ENCODE results near the gene CNDP2.
A peak's percentile ranks its signal among the peaks of the same experiment; 100 is the strongest.

Gene CNDP2

DNA sequence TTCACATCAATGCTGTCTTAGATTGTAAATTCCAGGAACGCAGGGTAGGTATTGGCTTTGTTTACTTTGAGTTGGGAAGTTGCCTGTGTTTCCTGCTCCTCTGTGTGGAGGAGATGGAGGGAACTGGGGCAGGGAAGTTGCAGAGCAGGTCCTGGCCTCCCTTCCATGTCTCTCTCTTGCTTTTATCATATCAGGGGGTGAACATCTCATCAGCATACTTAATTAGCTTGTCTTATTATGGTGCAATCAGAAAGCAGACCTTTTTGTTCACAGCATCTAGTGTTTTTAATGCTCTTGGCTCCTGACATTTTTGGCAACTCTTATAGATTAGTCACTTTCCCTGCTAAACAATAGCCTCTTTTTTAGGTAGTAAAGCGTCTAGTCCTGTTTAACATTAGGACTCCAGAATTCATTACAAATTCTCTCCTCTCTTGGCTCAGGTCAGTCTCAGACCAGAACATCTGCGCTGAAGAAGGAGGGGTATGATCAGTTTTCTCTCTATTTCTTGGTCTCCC, 27.6 kb upstream of the CNDP2 start:
- TF ChIP-seq, protein P1, sequence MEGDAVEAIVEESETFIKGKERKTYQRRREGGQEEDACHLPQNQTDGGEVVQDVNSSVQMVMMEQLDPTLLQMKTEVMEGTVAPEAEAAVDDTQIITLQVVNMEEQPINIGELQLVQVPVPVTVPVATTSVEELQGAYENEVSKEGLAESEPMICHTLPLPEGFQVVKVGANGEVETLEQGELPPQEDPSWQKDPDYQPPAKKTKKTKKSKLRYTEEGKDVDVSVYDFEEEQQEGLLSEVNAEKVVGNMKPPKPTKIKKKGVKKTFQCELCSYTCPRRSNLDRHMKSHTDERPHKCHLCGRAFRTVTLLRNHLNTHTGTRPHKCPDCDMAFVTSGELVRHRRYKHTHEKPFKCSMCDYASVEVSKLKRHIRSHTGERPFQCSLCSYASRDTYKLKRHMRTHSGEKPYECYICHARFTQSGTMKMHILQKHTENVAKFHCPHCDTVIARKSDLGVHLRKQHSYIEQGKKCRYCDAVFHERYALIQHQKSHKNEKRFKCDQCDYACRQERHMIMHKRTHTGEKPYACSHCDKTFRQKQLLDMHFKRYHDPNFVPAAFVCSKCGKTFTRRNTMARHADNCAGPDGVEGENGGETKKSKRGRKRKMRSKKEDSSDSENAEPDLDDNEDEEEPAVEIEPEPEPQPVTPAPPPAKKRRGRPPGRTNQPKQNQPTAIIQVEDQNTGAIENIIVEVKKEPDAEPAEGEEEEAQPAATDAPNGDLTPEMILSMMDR (IDR thresholded peaks at IDR 0.05; ENCODE audit: extremely low read depth, insufficient read depth, missing control alignments), result no peak
- DNase-seq (ENCODE audit: low spot score), result no peak
- in situ Hi-C loops (cut with MboI; ENCODE audit: low pct_unique_long_range_greater_than_20kb, low sequenced_read_pairs, unreplicated experiment), result no loop called here

DNA sequence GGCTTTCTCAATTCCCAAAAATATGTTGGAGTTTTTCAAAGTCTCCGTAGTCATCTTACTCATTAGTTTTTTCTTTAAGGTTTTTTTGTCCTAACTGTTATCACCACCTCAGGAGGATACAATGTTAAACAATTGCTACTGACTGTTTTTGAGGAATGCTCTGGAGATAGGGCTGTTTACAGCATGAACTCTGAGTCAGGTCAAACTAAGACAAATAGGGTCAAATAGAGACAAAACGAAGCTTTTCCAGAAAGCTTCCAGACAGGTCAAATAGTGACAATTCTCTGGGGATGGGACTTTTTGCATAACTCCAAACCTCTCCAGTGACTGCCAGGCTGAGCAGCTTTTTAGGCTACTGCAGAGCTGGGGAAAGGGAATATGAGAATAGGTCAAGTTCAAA, 23.9 kb upstream of the CNDP2 start:
- TF ChIP-seq, protein P1 (IDR thresholded peaks at IDR 0.05; ENCODE audit: extremely low read depth, insufficient read depth, missing control alignments), result no peak
- in situ Hi-C loops (cut with MboI; ENCODE audit: low pct_unique_long_range_greater_than_20kb, low sequenced_read_pairs, unreplicated experiment), result no loop called here
- DNase-seq (ENCODE audit: low spot score), result no peak

DNA sequence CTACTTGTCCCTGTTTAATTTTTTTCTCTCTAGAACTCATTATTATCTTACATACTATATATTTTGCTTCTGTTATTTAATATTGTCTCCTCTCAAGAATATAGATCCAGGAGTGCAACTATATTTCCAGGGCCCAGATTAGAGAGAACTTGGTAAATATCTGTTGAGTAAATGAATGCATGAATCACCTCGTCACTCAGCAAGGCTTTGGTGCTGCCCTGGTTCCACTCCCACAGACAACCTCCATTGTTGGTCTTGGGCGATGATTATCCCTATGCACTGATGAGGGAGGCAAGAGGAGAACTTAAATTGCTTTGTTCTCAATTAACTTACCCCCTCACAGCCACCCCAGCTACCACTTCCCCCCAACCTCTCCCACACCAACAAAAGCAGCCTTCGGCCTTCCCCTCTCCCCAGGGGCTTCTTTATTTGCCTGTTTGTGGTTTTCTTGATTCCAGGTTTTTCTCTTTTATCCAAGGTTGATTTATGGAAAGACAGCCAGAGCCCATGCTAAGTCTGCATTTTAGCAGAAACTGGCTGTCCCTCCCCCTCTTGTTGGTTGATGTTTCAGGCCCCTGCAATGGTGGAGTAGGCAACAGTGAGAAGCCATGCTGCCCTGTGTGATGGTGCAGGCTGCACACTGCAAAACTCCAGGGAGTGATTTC, 22.1 kb upstream of the CNDP2 start:
- no peak for DNase-seq (ENCODE audit: low spot score)
- in situ Hi-C loops (cut with MboI; ENCODE audit: low pct_unique_long_range_greater_than_20kb, low sequenced_read_pairs, unreplicated experiment), result no loop called here
- TF ChIP-seq, protein P1 (IDR thresholded peaks at IDR 0.05; ENCODE audit: extremely low read depth, insufficient read depth, missing control alignments), result no peak

DNA sequence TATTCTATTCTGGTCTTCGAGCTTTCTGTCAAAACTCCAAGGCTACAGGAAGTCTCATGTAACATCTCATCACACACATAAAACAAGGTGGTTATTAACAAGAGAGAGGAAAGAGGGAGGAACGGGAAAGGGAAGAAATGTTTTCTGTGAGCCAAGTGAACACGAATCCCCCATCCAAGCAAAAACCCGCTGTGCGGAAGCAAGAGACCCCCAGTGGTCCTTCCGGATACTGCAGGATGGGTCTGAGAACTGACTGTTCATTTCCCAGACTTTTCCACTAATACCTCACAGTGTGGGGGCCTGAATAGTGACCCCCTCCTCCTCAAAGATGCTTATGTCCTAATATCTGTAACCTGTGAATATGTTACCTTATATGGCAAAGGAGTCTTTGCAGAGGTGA, 20.0 kb upstream of the CNDP2 start:
- TF ChIP-seq, protein P1 (IDR thresholded peaks at IDR 0.05; ENCODE audit: extremely low read depth, insufficient read depth, missing control alignments), result peak; percentile 31
- DNase-seq (ENCODE audit: low spot score), result no peak
- in situ Hi-C loops (cut with MboI; ENCODE audit: low pct_unique_long_range_greater_than_20kb, low sequenced_read_pairs, unreplicated experiment), result no loop called here

DNA sequence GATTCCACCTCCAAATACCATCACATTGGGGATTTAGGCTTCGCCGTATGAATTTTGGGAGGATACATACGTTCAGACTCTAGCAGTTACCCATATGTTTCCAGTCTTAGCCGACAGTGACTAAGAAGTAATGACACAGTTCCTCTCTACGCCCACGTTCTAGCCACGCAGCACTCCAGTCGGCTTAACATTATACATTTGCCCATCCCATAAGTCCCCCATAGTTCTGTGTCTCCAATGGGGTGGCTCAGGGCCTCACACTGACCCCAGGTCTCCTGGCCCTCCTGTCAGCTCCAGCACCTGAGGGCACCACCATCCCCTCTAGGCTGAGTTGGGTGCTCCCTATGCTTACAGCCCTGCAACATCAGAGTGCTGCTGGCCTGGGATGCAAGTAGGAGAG, 18.4 kb upstream of the CNDP2 start:
- in situ Hi-C loops (cut with MboI; ENCODE audit: low pct_unique_long_range_greater_than_20kb, low sequenced_read_pairs, unreplicated experiment), result no loop called here
- DNase-seq (ENCODE audit: low spot score), result no peak
- TF ChIP-seq, protein P1 (IDR thresholded peaks at IDR 0.05; ENCODE audit: extremely low read depth, insufficient read depth, missing control alignments), result no peak

DNA sequence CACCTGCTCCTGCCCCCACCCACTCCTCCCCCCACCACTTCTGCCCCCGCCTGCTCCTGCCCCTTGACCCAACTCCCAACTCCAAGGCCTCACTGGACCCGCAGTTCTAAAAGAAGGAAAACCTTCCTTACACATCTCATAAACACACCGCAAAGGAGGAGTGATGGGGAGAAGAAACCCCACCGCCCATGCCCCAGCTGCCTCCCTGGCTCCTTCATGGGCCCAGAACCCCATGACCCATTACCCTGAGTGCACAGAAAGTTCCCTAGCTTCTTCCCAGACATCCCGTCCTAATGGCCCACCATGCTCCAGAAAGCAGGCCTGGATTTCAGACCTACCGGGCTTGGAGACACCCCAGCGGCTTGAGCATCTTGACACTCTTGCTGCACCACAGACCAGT, 17.8 kb upstream of the CNDP2 start:
- DNase-seq (ENCODE audit: low spot score), result no peak
- in situ Hi-C loops (cut with MboI; ENCODE audit: low pct_unique_long_range_greater_than_20kb, low sequenced_read_pairs, unreplicated experiment), result no loop called here

More for the DNA sequence above, 17.8 kb upstream of the CNDP2 start:
- TF ChIP-seq, protein P1 (IDR thresholded peaks at IDR 0.05; ENCODE audit: extremely low read depth, insufficient read depth, missing control alignments), result no peak
